CD4-positive, alpha-beta T cell treated with Interleukin-12 subunit alpha and Interleukin-12 subunit beta, for 1 hour (primary cell): Measurements from ENCODE around the gene ZC3H12C.
"Not testable (repeated sequence)": the region's sequence is repeated elsewhere in the genome, so short reads cannot be mapped to it uniquely, and the experiment has no call there.

Experiments
- DNase-seq: peaks from one replicate; pipeline ENCODE4 v3.0.0-alpha.2; 2020

The ZC3H12C gene

DNA sequence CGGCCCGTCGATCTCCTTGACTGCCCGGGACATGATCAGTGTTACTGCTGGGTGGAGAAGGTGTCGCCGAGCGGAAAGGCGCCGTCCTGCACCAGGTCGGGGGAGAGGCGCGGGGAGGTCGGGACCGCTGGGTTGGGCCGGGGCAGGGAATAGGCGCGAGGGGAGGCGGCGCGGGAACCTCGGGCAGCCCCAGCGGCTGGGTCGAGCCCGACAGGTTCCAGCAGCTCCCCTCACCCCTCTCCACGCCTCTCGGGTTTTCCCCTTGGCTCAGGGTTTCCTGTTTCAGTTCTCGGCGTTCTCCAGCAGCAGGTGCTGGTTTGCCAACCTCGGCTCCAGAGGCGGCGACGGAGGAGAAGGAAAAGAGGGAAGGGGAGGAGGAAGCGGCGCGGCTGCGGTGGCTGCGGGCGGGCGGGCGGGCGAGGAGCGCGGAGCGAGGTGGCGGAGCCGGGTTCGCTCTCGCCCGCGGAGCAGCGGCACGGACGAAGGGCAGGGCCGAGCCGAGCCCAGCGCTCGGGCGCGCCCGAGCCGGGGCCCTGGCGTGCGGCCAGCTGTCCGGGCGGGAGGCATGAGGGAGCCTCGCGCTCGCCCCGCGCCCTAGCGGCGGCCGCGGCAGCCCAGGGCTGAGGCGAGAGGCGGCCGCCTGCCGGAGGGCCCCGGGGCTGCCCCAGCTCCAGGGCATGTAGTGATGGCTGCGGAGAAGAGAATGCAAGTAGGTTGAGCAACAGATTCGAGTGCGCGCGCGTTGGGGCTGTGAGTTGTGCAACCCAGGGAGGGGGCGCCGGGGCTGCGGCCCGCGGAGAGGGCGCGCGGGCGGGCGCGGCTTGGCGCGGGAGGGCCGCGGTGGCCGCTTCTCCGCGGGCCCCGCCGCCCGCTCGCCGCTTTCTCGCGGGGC, at the start of gene ZC3H12C:
TSS of gene ZC3H12C (plus strand) at position 878 of the 892 bp plus-strand sequence. CDS start 20 bp downstream, outside the sequence.
- DNase-seq = peak; percentile 38

- DNase-seq = no peak
These were observed 48.8 kb upstream of the ZC3H12C start for GRCh38 chr11:110044226-110044968.

DNA sequence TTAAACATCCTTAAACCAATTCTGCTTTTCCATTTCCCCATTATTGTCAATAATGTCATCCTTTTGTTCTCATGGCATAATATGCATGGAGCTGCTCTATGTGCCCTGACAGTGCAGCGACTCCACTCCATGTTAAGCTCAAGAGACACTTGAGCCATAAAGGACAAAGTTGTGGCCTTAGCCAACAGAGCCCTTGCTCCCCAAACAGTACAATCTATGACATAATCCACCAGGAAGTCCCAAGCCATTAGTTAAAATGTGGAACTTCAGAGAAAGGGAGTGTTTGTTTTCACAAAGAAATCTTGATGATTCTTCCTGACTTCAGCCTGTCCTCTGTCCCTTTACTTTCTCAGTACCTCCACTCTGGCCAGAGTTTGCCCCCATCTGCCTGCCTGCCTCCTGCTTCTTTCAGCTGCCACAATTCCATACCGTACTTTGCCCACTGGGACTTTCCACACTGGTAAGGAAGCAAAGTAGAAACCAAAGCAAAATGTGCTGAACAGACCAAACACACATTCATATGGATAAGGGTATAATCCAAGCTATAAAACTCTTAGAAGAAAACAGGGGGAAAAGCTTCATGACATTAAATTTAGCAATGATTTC, 46.3 kb upstream of the ZC3H12C start:
- DNase-seq = no peak

GRCh38 chr11:110049501-110050200, 43.5 kb upstream of the ZC3H12C start:
- no peak for DNase-seq

GRCh38 chr11:110050201-110050506, 43.0 kb upstream of the ZC3H12C start:
- DNase-seq = no peak

GRCh38 chr11:110053848-110054414, 39.3 kb upstream of the ZC3H12C start:
- DNase-seq = no peak

DNA sequence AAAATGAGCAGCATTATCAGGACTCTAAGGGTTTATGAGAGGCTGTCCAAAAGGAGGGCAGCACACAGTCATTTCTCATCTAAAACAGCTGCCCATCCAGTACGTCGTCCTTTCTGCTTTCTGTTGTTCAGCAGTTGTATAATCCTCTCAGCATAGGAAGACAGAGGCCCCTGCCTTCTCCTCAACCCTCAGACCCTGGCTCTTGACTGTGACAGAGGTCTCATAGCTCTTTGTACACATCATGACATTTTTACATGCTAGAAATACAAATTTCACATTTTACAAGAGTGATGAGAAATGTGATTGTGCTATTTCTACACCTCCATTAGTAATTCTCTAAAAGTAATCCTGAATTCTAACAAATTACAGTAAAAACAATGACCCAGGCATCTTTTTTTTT, 36.2 kb upstream of the ZC3H12C start:
- DNase-seq = no peak

- no peak for DNase-seq
These were observed 33.3 kb upstream of the ZC3H12C start for GRCh38 chr11:110059706-110060463.

DNA sequence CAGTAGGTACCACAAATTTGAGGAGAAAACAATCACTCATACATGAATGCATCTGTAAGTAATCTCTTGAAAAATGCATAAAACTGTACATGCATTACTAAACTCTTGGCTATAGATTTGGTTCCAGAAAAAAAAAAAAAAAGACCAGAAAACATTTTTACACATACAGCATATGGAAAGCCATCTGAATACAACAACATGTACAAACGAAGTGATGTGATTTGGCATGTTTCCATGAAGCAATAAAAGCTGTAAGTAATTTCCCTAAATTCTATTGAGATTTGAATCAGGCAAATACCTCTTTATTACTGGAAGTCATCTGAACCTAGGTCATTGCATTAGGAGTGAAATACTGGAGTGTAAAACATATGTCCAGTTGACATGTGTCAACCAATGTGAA, 31.9 kb upstream of the ZC3H12C start:
- DNase-seq = no peak

DNA sequence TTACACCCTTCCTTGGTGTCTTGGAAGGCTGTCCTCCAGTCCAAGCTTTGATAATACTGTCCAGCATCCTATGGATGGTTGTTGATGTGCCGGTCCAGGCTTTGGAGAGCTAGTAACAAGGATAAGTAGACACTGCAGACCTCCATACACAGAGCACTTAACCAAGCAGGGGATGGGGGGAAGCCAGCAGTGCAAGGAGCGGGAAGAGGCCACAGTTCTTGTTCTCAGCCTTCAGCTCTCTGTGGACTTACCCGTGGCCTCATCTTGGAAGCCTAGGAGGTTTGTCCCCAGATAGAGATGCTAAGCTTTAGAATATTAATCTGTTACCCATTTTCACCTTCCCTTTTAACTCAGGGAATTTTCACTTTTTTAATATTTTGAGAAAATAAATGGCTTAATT, 30.9 kb upstream of the ZC3H12C start:
- no peak for DNase-seq

DNA sequence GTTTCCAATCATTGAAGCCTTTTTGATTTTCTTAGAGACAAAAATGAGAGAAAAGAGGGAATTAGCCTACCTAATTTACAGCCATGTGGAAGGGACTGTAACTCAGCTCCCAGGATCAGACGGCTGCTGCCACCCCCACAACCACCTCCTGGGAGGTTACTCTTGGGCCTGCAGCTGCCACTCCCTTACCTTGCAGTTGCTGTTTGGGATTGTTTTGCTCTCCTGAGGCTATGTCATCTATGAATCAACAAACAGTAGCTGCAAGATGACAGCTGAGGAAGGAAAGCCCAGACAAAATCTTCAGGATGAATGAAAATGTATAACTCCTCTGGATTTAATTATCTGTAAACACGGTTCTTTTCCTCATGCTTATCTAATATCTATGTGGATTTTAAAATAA, 28.0 kb upstream of the ZC3H12C start:
- no peak for DNase-seq

- not testable (repeated sequence) for DNase-seq
These were observed 25.2 kb upstream of the ZC3H12C start for GRCh38 chr11:110068001-110068400.

- DNase-seq = no peak
These were observed 23.9 kb upstream of the ZC3H12C start for GRCh38 chr11:110069158-110069737.

DNA sequence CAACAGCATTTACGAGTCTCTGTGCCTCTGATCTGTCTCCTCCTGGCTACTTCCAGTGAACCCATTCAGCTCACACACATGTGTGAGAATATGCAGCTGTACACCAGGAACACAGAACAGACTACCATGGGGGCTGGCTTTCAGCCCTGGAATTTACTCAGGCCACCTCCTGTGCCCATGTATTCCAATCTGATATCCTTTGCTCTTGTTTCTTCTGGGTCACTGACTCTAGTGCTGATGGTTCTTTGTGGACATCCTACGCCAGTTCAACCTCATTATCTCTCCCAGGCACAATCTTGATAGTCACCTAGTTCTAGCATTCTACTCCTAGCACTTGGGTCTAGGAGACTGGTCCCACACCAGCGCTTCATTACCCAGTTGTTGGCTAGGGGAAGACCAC, 23.0 kb upstream of the ZC3H12C start:
- no peak for DNase-seq

DNA sequence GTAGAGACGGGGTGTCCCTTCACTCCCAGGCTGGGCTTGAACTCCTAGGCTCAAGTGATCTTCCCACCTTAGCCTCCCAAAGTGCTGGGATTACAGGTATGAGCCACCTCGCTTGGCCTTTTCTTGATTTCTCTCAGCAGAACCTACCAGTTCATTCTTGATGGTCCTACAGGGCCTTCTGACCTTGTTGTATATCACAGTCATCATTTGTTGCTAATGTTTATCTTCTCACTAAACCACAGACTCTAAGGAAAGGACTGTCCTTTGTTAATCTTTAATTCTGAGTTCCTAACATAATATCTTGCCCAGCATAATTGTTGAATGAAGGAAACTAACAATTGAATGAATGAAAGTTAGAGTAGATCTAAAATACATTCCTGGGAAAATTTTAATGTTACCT, 22.0 kb upstream of the ZC3H12C start:
- no peak for DNase-seq

- DNase-seq = no peak
These were observed 20.3 kb upstream of the ZC3H12C start for GRCh38 chr11:110072930-110073329.

GRCh38 chr11:110074499-110074898, 18.7 kb upstream of the ZC3H12C start:
- DNase-seq = no peak

- DNase-seq = no peak
These were observed 17.9 kb upstream of the ZC3H12C start for GRCh38 chr11:110075105-110075846.

DNA sequence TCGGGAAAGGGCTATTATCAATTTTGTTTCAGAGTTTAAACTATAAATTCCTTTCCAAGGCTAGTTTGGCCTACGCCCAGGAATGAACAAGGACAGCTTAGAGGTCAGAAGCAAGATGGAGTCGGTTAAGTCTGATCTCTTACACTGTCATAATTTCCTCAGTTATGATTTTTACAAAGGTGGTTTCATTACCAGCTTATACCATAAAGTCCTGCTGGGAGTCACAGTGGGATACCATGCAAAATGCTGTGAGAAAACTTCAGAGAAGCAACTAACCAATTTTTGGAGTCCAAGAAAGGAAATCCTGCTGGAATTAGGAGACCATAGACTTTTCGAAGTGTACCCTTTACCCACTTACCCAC, 17.4 kb upstream of the ZC3H12C start:
- DNase-seq = no peak

DNA sequence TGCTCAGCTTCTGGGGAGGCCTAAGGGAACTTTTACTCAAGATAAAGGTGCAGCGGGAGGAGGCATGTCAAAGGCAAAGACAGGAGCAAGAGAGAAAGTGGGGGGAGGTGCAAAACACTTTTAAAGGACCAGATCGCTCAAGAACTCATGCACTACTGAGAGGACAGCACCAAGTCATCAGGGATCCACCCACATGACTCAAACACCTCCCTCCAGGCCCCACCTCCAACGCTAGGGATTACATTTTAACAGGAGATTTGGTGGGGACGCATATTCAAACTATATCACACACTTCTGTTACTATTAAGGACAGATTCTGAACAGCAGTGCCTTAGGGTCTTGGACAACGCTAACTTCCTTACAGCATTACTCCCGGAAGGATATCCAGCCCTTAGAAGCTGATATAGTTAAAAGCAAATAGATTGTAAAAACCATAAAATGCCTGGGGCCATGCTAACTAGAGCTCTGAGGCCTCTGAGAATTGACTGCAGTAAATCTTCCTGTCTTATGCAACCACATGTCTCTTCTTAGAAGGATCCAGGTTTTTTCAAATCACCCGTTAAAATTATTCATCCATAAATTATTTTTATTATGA, 16.7 kb upstream of the ZC3H12C start:
- no peak for DNase-seq

DNA sequence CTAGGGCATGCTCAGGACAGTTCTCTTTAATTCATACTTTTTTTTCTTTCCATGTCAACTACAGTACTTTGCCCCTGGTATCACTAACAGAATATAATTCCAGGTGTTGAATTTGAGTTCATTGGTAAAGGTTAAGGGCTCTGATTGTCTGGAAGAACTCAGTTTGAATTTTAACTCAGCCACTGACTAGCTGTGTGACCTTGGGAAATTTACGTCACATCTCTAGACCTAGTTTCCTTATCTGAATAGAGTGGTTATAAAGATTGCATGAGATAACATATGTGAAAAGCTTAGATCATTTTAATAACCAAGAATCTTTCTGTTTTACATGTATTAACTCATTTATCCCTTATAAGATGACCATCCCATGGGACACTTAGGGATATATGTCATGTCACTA, 15.8 kb upstream of the ZC3H12C start:
- no peak for DNase-seq
